ENCODE results near the gene USP27X.

The USP27X gene

GRCh38 chrX:49892542-49892941 is 13.3 kb downstream of the USP27X start:
- no peak for DNase-seq

DNA sequence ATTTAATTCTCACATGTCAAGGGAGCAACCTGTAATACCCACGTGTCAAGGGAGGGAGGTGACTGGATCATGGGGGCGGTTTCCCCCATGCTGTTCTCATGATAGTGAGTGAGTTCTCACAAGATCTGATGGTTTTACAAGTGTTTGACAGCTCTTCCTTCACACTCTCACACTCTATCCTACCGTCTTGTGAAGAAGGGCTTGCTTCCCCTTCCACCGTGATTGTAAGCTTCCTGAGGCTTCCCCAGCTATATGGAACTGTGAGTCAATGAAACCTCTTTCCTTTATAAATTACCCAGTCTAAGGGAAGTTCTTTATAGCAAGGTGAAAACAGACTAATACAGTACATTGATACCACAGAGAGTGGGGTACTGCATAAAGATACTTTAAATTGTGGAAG is 17.7 kb downstream of the USP27X start:
- DNase-seq, result no peak

DNA sequence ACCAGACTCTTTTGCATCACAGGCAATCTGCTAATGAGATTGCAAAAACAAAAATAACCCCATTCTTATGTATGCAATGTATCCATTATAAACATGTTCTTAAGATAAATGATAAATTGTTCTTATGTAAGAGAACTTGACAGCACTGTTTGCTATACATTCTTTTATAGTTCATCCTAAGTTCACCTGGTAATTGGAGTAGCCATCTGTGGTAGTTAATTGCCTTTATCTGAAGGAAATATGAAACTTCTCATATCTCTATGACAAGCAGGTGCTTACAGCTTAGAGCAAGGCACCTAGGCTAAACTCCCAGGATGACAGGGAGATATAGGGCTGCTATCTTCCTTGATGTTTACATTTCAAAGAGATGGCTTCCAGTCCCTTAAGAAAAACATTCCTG is 21.8 kb downstream of the USP27X start:
- peak in 1 of 2 experiments; percentile 12 for DNase-seq

GRCh38 chrX:49910344-49910743 is 31.1 kb downstream of the USP27X start:
- peak; percentile 43 to 77 for DNase-seq

DNA sequence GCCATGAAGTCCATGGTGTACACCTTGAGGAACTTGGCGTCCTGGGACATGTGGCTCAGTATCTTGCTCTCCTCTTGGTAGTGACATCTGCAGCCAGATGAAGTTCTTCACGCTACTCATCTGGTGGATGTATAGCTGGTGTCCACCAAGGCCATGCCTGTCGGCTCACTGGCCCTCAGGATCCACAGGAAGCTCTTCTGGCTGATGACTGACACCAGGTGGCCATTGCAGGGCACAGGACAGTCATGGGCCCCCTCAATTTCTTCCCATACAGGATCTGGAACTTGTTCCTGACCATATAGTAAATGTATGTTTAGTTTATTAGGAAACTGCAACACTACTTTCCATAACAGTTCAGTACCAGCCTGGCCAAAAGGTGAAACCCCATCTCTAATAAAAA is 32.8 kb downstream of the USP27X start:
- no peak for DNase-seq

GRCh38 chrX:49912861-49913260 is 33.6 kb downstream of the USP27X start:
- no peak for DNase-seq

- peak; percentile 34 to 40 for DNase-seq
These were observed 36.3 kb downstream of the USP27X start for GRCh38 chrX:49915361-49916222.

DNA sequence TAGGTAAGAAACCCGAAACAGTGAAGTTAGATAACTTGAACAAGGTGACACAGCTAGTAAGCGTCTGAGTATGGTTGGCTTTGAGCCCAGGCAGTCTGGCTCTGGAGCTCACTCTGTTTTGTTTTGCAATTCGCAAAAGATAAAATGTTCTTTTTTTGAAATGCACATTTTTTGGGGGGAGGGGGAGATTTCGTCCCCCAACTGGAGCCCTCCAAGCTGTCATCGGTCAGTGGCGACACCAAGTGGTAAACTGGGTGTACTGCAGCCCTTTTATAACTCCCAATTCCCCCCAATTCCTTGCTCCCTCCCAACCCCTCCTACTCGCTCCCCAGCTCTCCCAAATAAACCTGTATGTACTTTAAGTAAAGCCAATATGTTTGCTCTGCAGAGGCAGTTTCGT is 40.3 kb downstream of the USP27X start:
- peak; percentile 21 to 34 for DNase-seq

DNA sequence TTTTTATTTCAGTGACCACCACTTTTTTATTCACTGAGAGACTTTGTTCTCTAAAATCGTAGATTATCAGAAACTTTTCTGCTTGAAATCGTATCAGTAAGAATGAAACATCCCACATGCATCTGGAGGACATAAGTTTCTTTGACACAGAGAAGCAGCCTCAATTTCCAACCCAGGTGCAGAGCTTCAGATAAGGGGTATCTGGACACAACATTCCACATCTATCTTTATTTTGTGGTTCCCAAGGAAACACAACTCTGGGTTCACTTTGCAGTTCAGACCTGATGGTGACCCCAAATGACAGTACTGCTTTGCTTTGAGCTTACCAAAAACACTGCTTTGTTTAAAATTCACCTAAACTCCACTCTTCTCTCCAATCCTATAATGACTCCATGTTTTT is 41.8 kb downstream of the USP27X start:
- no peak for DNase-seq

DNA sequence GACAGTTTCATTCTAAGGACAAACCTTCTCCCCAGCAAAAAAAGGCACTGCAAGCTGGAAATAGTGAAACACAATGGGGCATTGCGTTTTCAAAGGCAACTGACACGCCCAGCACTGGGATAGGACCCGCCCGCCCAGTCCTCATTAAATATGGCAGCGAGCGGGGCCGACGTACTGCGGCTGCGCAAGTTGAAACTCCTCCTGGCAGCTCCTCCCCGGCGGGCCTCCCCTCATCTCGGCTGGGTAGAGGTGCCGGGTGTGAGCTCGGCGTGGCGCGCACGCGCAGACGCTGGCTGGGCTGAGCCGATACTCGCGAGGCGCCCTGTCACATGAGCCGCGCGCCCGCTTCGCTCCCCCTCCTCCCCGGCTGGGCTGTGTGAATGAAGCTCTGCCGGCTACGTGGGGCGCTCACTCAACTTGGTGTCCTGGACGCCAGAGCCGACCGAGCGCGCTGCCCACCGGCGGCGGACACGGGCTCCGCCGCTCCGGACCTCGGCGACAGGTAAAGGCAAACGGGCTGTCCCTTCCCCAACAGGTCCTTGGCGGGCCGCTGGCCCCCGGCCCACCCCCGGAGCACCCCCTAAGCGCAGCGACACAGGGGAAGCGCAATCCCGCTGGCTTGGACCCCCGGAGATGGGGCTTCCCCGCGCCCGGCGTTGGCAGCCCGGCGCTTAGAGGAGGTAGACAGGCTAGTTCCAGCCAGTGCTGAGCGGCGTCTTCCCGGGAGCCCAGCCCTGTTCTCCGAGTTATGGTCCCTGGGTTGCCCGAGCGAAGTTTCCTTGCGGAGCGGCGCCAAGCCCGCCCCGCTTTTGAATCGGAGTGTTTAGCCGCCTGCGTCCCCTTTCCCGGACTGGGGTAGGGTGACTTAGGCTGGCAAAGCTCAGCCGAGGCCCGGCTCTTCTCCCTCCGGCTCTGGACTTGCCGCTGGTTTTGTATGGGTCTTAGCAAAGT is 43.3 kb downstream of the USP27X start, which contains the start of gene CLCN5:
Gene CLCN5 (plus strand): TSS at position 306 of the 951 bp plus-strand sequence. CDS start 2,703 bp downstream, outside the sequence.
- peak; percentile 92 to 93 for DNase-seq

DNA sequence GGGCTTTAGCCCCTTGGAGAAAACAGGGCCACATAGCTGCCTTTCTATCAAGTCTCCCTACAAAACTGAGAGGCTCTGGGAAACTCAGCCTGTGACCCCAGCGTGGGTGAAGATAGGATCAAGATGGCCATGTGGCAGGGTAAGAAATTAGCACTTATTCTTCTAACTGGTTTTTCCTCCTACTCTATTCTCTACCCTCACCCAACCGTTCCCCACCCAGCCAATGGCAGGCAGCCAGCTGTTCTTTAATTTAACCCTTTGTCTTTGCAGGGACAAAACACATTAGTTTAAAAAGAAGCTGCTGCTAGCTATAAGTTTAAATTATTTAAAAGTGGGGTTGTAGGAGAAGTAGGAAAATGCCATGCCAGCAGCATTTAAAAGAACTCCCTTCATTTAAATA is 45.9 kb downstream of the USP27X start:
- DNase-seq, result no peak

DNA sequence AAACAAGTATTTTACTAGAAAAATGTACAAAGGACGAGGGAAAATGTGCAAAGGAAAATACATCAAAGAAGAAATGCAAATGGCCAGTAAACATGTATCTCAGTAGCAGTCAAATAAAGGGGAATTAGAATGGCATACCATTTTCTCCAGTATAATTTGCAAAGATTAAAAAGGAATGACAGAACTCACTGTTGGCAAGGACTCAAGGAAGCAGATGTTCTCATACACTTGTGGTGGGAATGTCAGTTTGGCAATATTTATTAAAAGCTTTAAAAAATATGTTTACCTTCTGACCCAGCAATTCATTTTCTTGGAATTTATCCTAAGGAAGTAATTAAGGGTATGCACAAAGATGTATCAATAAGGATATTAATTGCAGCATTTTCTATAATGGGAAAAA is 50.8 kb downstream of the USP27X start:
- no peak for DNase-seq
